Smooth muscle cell of the coronary artery (primary cell): ENCODE results near the gene FAM43B. TPM values are rescaled to one million over a fixed set of nuclear protein-coding genes. Genes with fewer than 3 reads are reported as not detected.

Experiments
- total RNA-seq: library from RNA; depleted of rRNA; stranded (reverse); fragments of >200 nt; gene quantifications from 2 replicates; pipeline ENCODE4 v1.2.3, GENCODE V29; 2014; ENCODE audit warnings: low replicate concordance

Gene FAM43B
- total RNA-seq: 0.08 TPM in 1 of 2 replicates, not detected in the other

GRCh38 chr1:20551945-20552727, at the start of gene FAM43B:
Gene FAM43B, plus strand, starts transcription at chr1:20552573. Its CDS starts 401 bp downstream, at chr1:20552974.

GRCh38 chr1:20507564-20508410, 44.6 kb upstream of the FAM43B start, which contains the start of gene MUL1:
Gene MUL1, minus strand, starts transcription at chr1:20508151. Its CDS starts 127 bp downstream, at chr1:20508024.

GRCh38 chr1:20588634-20589225, 36.4 kb downstream of the FAM43B start, which contains the start of gene CDA:
Gene CDA, plus strand, starts transcription at chr1:20589097. Its CDS starts 33 bp downstream, at chr1:20589130.

Other genes with a start within 250 kb of the FAM43B start
- 3.8 and 10.6 TPM in 2 replicates for gene CAMK2N1, start 66.4 kb upstream of the FAM43B start, total RNA-seq
- 14.6 and 18.0 TPM in 2 replicates for gene MUL1, start 44.4 kb upstream of the FAM43B start, total RNA-seq
- gene CDA, start 36.5 kb downstream of the FAM43B start, total RNA-seq: 0.38 TPM in 1 of 2 replicates, not detected in the other
- 68.1 and 88.9 TPM in 2 replicates for gene PINK1, start 80.9 kb downstream of the FAM43B start, total RNA-seq
- 345 and 410 TPM in 2 replicates for gene DDOST, start 108.8 kb downstream of the FAM43B start, total RNA-seq
- 0.23 and 0.82 TPM in 2 replicates for gene KIF17, start 165.4 kb downstream of the FAM43B start, total RNA-seq
- 1.5 and 2.4 TPM in 2 replicates for gene SH2D5, start 180.1 kb downstream of the FAM43B start, total RNA-seq
- 95.0 and 157 TPM in 2 replicates for gene HP1BP3, start 234.7 kb downstream of the FAM43B start, total RNA-seq